GM12864 (cell line): ENCODE results near the gene PHLPP1.

Experiments
- DNase-seq: peaks from one replicate; pipeline ENCODE4 v3.0.0-alpha.2; 2011; ENCODE audit warnings: low read depth
- H3K4me3 ChIP-seq: 2 replicates; pipeline ENCODE4 v1.5.1; 2011; ENCODE audit warnings: mild to moderate bottlenecking, low read depth, low read length, control low read depth
- TF ChIP-seq, protein P1 (sequence below): IDR thresholded peaks from 2 replicates; pipeline ENCODE4 v1.5.1; 2011; ENCODE audit warnings: low read depth, mild to moderate bottlenecking, moderate library complexity, low read length, control low read depth, inconsistent platforms; ENCODE audit errors: missing control alignments

The PHLPP1 gene

DNA sequence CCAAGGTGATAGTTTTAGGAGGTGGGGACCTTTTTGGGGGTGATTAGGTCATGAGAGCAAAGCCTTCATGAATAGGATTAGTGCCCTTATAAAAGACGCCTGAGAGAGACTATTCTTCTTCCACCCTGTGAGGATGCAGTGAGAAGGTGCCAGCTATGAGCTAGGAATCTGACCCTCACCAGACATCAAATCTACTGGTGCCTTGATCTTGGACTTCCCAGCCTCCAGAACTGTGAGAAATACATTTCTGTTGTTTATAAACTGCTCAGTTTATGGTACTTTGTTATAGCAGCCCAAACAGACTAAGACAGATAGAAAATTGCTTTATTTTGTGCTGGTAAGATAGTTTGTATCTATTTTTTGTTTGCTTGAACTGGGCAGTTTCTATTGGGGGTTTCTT lies 40.1 kb downstream of the PHLPP1 start:
- TF ChIP-seq, protein P1, sequence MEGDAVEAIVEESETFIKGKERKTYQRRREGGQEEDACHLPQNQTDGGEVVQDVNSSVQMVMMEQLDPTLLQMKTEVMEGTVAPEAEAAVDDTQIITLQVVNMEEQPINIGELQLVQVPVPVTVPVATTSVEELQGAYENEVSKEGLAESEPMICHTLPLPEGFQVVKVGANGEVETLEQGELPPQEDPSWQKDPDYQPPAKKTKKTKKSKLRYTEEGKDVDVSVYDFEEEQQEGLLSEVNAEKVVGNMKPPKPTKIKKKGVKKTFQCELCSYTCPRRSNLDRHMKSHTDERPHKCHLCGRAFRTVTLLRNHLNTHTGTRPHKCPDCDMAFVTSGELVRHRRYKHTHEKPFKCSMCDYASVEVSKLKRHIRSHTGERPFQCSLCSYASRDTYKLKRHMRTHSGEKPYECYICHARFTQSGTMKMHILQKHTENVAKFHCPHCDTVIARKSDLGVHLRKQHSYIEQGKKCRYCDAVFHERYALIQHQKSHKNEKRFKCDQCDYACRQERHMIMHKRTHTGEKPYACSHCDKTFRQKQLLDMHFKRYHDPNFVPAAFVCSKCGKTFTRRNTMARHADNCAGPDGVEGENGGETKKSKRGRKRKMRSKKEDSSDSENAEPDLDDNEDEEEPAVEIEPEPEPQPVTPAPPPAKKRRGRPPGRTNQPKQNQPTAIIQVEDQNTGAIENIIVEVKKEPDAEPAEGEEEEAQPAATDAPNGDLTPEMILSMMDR = no peak
- H3K4me3 ChIP-seq = no peak overlapping the region
- DNase-seq = no peak

DNA sequence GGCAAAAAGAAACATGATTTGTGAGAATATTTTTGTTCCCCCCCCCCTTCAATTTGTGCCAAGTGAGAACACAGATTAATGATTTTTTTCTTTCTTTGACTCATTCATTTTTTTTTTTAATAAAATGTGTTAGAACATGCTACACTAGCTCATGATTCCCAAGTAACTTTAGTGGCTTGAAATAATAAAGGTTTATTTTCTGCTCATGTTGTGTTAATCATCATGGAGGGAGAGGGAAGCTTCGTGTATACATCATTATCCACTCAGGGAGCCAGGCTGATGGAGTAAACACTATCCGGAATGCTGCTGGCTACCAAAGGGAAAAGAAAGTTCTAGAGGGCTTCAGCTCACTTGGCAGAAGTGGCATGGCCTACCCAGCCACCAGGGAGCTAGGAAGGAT lies 40.6 kb downstream of the PHLPP1 start:
- H3K4me3 ChIP-seq = no peak overlapping the region
- no peak for DNase-seq
- TF ChIP-seq, protein P1 = no peak

DNA sequence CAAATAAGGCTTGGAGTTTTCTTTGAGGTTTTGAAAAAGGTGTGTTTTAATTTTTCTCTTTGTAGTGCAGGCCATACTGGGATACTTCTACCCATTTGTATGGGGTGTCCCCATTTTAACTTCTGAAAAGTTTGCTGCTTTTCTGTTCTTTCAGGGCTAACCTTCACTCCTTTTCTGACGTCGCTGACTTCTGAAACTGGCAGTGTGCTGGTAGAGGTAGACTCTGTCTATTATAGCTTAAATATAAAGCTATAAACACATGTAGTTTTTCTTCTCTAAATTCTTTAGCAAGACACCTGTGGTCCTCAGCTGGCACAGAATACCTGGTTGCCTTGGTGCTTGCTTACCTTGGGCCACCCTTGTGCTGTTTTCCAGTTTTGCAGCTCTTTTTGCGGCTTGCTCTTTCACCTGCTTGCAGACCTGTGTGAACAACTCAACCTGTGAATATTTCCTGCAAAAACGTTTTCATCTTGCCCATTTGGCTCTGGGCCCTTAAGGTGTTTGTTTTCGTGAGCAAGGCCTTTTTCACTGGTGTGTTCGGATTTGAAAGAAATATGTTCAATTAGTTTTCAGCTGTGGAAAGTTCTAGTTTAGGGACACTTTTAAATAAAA lies 42.2 kb downstream of the PHLPP1 start:
- TF ChIP-seq, protein P1 = no peak
- H3K4me3 ChIP-seq = no peak overlapping the region
- DNase-seq = no peak

DNA sequence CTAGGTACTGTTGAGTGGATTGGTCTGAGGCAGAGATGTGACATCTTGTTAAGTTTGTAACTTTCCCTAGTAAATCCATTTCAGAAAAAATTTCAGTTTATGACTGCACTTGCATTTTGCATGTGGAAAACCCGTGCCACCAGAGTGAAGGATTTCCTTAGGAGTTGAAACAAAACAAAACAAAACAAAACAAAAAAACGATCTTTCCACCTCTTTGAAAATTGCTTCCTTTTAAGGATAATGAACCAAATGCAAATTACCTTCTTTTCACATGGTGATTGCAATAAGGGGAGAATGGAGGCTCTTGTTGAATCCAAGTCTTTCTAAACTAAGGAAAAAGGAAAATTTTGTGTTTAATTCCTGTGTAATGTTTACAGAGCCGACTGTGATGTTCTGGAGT lies 43.2 kb downstream of the PHLPP1 start:
- no peak for DNase-seq
- no peak overlapping the region for H3K4me3 ChIP-seq
- TF ChIP-seq, protein P1 = no peak

DNA sequence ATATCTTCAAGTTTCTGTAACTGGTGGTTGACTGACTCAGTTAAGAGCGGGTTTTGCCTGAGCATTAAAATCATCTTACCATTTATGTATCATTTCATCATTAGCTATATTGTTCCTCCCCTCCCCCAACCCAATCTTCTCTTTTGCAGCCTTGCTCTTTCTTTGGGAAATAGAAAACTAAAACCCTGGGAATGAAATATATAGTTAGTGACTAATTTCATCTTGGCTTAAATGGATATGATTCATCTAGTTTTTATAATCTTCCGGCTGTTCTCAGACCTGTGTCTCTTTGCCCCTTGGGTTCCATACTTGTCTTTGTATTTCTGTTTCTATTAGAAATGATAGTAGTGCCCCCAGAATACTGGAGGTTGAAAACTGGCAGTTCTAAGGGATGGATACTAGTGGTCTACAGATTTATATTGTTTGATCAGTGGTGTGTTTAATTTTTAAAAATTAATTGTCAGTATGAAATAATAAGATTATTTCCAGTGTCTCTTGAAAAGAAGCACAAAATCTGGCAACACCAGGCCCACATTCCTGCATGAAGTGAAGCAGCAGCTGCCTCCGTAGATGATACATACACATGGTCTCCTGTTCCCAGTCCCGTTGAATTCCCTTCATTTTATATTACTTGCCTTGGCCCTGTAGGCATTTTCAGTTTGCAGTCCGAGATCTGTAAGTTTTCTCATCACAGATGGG lies 44.5 kb downstream of the PHLPP1 start:
- TF ChIP-seq, protein P1 = no peak
- no peak for DNase-seq
- no peak overlapping the region for H3K4me3 ChIP-seq

DNA sequence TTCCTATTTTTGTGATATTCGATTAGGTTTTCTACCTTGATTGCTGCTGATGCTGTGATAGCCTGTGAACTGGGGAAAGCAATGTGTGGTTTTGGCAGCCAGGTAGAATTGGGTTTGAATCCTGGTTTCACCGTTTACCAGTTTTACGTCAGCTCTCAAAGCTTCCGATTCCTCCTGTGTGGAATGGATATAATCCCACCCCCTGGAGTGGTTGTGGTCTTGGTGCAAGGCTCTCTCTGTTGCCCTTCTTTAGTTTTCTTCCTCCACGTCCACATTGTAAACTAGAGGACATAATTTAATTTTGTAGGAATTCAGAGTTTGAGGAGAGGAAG lies 45.0 kb downstream of the PHLPP1 start:
- TF ChIP-seq, protein P1 = no peak
- no peak overlapping the region for H3K4me3 ChIP-seq
- DNase-seq = no peak

DNA sequence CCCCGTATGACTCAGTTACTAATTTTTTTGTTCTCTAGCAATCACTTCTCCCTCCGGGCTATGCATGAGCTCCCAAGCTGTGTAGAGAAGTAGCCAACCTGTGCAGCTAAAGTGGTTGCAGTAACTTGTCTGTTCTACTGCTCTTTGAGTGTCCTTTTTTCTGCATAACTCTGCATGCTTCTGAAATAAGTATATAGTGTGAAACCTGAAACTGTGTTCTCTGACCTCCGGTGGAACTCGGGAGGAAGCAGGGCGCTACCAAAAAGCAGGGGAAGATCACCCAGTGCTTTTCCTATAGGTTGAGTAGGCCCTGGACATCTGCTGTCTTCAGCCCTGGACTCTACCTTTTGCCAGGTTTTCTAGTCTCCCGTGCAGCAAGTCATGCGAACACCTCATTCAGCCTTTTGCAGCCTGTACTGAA lies 47.8 kb downstream of the PHLPP1 start:
- no peak overlapping the region; the same call in 1 of the 2 replicates for H3K4me3 ChIP-seq
- no peak for DNase-seq
- TF ChIP-seq, protein P1 = no peak
